ENCODE results near the gene COL13A1.

COL13A1 gene

GRCh38 chr10:69792341-69792740, 9.4 kb upstream of the COL13A1 start:
- DNase-seq = no peak

DNA sequence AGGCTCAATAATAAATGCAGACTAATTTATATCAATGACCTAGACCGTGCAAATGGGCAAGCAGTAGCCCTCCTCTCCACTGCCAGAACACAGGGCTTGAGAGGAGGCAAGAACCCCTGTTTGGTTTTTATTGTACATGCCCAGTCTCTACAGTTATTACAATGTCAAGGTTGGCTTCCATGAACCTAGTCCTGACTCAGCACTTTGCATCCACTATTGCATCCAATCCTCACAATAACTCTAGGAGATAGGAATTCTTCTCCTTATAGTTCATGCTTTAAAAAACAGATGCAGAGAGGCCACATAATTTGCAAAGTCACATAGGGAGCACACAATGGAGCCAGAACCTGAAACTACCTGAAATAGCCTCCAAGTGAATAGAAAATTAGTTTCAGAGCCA, 7.0 kb upstream of the COL13A1 start:
- DNase-seq = no peak

GRCh38 chr10:69795242-69795934, 6.3 kb upstream of the COL13A1 start:
- DNase-seq = no peak

- DNase-seq = no peak
Observed at GRCh38 chr10:69797959-69798358, 3.7 kb upstream of the COL13A1 start.

- no peak for DNase-seq
Observed at GRCh38 chr10:69800109-69800508, 1.6 kb upstream of the COL13A1 start.

DNA sequence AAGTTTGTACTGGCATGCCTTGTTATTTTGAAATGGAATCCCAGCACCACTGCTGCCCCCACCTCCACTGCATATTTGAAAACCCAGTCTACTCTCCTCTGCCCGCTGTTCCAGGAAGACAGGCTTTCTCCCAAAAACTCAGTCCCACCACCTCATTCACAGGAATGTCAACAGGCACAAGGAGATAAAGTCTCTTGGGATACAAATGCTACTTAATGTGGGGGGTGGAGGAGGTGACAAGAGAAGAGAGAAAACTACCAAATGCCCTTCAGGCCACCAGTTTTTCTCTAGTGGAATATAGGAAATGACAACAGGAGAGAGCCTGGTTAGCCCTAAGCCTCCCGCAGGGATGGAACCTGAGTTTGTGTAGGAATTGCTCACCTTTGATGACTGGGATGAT, 1.0 kb upstream of the COL13A1 start:
- DNase-seq = no peak

DNA sequence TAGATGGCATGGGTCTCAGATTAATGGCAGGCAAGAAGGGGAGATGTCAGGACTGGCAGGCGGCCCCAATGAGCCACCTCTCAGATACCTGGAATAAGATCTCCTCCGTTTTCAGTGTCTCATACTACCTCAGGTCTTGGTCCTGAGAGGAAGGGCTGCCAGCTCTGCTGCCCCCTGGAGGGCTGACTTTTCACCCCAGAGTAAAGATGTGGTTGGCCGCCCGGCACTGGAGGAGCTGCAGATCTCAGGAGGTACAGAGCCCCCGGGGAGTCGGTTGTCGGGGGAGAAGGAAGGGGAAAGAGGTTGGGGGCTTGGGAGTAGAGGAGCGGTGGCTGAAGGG, 642 bp upstream of the COL13A1 start:
- no peak for DNase-seq

DNA sequence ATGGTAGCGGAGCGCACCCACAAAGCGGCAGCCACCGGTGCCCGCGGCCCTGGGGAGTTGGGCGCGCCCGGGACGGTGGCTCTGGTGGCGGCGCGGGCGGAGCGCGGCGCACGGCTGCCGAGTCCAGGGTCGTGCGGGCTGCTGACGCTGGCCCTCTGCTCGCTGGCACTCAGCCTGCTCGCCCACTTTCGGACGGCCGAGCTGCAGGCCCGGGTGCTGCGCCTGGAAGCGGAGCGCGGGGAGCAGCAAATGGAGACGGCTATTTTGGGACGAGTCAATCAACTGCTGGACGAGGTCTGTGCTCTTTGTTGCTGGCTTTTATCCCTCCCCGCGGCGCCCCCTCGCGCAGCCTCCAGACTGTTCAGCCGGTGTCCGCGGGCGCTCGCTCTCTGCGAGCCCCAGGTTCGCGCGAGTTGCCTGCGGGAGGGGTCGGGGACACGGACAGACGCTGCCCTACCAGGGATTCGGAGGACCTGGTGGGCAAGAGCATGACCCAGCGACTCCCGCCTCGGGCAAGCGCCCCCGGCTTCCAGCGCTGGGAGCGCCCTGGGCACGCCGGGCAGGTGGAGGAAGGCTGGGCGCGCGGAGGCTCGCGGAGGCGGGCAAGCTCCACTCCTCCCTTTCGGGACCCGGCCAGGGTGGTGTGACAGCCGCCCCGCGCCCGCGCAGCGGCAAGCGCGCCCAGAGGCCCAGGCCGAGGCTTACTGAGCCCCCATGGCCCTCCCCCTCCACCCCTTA, 887 bp downstream of the COL13A1 start:
- no peak for DNase-seq

- no peak for DNase-seq
Observed at GRCh38 chr10:69803809-69804208, 2.1 kb downstream of the COL13A1 start.

DNA sequence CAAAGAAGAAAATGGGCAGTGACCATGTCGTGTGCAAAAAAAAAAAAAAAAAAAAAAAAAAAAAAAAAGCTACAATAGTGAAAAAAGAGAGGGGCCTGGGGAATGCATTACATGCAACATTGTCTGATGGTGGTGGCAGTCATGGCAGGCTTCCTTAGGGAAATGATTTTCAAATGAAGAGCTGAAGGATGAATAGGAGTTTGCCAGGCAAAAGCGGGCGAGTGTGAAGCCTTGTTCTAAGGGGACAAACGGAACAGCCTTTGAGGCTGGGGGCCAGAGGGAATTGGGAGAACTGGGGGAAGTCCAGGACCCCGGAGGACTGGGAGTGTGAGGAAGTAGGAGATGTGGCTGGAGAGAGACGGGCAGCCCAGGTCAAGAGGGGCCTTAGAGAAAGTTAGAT, 3.1 kb downstream of the COL13A1 start:
- DNase-seq = no peak

DNA sequence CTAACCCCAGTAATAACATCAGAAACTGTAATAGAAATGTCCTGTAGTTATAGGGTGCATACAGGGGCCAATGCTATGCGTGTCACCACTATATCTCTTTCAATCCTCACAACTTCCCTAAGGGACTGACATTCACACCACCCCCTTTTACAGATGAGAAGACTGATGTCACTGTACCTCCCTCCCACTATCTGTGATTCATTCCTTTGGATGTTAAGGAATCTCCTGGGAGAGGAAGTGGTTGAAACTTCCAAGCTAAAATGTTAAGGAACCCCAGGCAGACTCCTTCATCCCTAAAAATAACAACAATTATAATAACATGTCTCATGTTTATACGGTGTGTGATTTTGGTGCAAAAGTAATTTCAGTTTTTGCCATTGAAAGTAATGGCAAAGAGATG, 5.4 kb downstream of the COL13A1 start:
- no peak for DNase-seq

- no peak for DNase-seq
Observed at GRCh38 chr10:69807696-69808095, 6.0 kb downstream of the COL13A1 start.

GRCh38 chr10:69809318-69809717, 7.6 kb downstream of the COL13A1 start:
- DNase-seq = no peak

- DNase-seq = no peak
Observed at GRCh38 chr10:69810097-69810496, 8.4 kb downstream of the COL13A1 start.

DNA sequence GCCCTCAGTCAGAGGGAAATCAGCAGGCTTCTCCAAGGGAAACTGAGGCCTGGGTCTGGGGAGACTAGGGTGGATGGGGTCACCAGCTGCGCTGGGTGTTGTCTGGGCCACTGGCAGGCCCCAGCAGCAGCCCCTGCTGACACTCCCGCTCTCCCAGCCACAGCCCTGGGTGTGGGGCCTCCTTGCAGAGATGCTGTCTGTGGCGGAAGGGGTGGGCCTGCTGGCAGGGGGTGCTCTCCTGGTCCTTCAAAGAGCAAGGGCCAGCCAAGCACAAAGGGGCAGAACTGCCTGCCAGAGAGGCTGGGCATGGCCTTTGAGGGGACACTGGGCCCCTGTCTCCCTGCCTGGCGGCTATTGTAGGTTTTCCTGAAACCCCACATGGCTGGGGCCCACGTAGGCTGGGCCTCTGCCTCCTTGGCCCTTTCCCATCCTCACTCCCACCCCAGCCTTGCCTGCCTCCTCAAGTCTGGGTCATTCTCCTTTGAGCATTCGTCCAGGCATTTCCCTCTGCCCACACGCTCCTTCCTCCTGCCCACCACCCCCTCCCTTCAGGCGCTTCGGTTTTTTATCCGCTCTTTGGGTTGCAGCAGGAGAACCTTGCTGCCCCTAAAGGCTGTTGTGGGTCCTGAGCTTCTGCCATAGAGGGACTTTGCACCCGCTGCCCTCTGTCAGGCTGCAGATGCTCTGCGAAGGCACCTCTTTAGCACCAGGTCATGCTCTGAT, 9.1 kb downstream of the COL13A1 start:
- DNase-seq = no peak

GRCh38 chr10:69813632-69814031, 11.9 kb downstream of the COL13A1 start:
- no peak for DNase-seq

GRCh38 chr10:69814251-69814650, 12.5 kb downstream of the COL13A1 start:
- DNase-seq = no peak

DNA sequence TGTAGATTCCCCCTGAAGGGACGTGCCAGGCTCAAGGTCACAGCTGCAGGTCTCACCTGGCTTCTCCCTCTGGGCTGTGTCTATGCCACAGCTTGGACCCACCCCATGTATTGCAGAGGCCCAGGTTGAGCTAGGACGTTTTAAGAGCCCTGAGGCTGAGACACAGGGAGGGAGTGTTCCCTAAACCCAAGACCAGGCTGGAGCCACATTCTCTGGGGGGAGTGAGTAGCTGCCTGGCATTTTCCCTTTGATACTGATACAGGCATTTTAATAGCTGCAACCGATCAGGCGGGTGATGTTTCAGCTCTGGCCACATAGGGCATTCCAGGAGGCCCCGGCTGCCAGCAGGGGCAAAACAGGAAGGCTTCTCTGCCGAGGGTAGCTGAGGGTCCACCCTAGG, 13.4 kb downstream of the COL13A1 start:
- no peak for DNase-seq

DNA sequence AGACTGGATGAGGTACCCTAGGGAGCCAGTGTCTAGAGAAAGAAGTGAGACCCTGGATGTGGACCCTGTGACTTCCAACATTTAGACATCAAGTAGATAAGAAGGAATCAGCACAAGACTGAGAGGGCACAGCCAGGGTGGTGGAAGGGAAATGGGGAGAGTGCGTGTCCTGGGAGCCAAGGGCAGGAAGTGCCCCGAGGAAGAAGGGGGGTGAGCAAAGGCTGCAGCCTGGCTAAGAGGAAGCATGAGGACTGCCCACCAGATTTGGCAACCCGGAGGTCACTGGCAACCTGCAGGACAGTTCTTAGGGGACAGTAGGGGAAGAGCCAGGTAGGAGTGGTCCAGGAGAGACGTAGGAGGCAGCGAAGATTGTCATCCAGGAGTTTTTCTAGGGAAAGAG, 14.8 kb downstream of the COL13A1 start:
- DNase-seq = no peak

GRCh38 chr10:69817078-69817581, 15.4 kb downstream of the COL13A1 start:
- DNase-seq = no peak

DNA sequence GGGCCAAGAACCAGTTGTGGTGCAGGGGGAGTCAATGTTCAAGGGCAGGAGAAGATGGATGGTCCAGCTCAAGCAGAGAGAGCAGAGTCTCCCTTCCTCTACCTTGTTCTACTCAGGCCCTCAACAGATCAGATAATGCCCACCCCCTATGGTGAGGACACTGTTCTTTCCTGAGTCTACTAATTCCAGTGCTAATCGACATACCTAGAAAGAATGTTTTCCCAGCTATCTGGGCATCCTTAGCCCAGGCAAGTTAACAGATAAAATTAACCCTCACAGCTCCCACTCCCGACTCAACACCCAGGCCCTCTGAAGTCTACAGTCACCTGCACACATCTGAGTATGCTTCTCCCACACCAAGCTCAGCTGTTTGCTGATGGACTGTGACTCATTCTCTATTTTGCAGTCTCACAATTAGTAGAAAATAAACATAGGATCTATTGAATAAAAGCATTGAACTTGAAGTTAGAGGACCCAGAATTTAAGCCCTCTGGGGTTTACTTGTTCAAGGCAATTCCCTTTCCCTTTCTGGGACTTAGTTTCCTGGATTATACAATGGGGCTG, 17.1 kb downstream of the COL13A1 start:
- no peak for DNase-seq

GRCh38 chr10:69819716-69820506, 18.2 kb downstream of the COL13A1 start:
- DNase-seq = no peak

DNA sequence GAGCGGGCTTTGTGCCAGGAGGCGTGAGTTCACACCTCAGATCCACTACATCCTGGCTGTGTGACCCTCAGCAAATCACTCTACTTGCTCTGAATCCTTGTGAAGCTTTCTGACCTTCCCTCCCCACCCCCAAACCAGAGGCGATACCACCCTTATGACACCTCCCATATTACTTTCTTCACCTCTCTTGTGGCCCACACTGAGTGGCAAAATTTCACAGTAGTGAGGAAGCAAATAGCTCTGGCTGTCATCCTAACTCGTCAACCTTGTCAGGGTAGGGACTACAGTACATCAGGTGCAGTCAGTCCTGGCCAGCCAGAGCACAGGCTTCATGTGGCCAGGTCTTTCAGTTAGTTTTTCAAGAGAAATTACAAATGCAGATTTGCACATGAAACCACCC, 19.1 kb downstream of the COL13A1 start:
- no peak for DNase-seq

All from bone marrow (tissue), 2 donors.